Subcutaneous abdominal adipose tissue (tissue), 5 donors: Measurements from ENCODE around the gene CHRNG.

ENCODE experiments used
- H3K27ac ChIP-seq: one replicate; pipeline ENCODE4 v1.7.0; 2013; ENCODE audit warnings: low read depth, mild to moderate bottlenecking, inconsistent platforms, low read length, moderate library complexity
- H3K27me3 ChIP-seq, 5 donors: one replicate each; pipeline ENCODE4 v1.7.0; 2013; ENCODE audit warnings: low read length in 5 of 5, inconsistent platforms in 1 of 5; ENCODE audit not compliant: control insufficient read depth in 5 of 5, insufficient read depth in 4 of 5
- H3K36me3 ChIP-seq, 5 donors: one replicate each; pipeline ENCODE4 v1.7.0; 2013; ENCODE audit warnings: low read length in 5 of 5; ENCODE audit not compliant: control insufficient read depth in 5 of 5, insufficient read depth in 5 of 5
- H3K4me1 ChIP-seq, 5 donors: one replicate each; pipeline ENCODE4 v1.7.0; 2013; ENCODE audit warnings: low read length in 5 of 5, mild to moderate bottlenecking in 3 of 5, moderate library complexity in 1 of 5; ENCODE audit not compliant: control insufficient read depth in 5 of 5, insufficient read depth in 5 of 5
- H3K4me3 ChIP-seq, 5 donors: one replicate each; pipeline ENCODE4 v1.7.0; 2013; ENCODE audit warnings: low read length in 5 of 5, low read depth in 1 of 5
- H3K9ac ChIP-seq, 5 donors: one replicate each; pipeline ENCODE4 v1.7.0; 2013; ENCODE audit warnings: low read length in 5 of 5, mild to moderate bottlenecking in 4 of 5, moderate library complexity in 3 of 5
- H3K9me3 ChIP-seq, 5 donors: one replicate each; pipeline ENCODE4 v1.7.0; 2013; ENCODE audit warnings: low read length in 5 of 5; ENCODE audit not compliant: control insufficient read depth in 5 of 5
- donor health status: healthy.
- donor health status: healthy.
- donor health status: healthy.
- donor health status: healthy.
- donor health status: healthy.

The CHRNG gene

GRCh38 chr2:232588680-232589585, 49.4 kb downstream of the CHRNG start:
- H3K4me3 ChIP-seq, result no peak overlapping the region
- H3K9ac ChIP-seq, result peak overlapping the region in 1 of 5 donors; percentile 20
- H3K27me3 ChIP-seq, result no peaks in the 10 kb centered on the region
- peaks cover 0 to 5% (median 2%) of the 10 kb centered on the region in 5 donors for H3K36me3 ChIP-seq
- H3K9me3 ChIP-seq, result peaks cover 0 to 5% (median 0%) of the 10 kb centered on the region in 5 donors
- peaks cover 0 to 24% (median 21%) of the 10 kb centered on the region in 5 donors for H3K4me1 ChIP-seq
- H3K27ac ChIP-seq, result no peak overlapping the region

- Histone ChIP-seq H3K27ac (no peak overlapping the region), H3K9me3 (no peaks in the 10 kb centered on the region), H3K9ac (no peak overlapping the region), H3K27me3 (no peaks in the 10 kb centered on the region), H3K4me3 (no peak overlapping the region), H3K4me1 (peaks cover 0 to 15% (median 11%) of the 10 kb centered on the region in 5 donors), H3K36me3 (no peaks in the 10 kb centered on the region)
These were observed 53.4 kb downstream of the CHRNG start for GRCh38 chr2:232592772-232593395.

- Histone ChIP-seq H3K4me3 (no peak overlapping the region), H3K4me1 (peaks cover 0 to 7% (median 6%) of the 10 kb centered on the region in 5 donors), H3K9ac (no peak overlapping the region), H3K9me3 (no peaks in the 10 kb centered on the region), H3K27ac (no peak overlapping the region), H3K36me3 (no peaks in the 10 kb centered on the region), H3K27me3 (no peaks in the 10 kb centered on the region)
These were observed 54.5 kb downstream of the CHRNG start for GRCh38 chr2:232593982-232594381.
